ENCODE results near the gene ABCC4.

ABCC4 gene

GRCh38 chr13:95111608-95112007, 189.6 kb downstream of the ABCC4 start:
- no peak for DNase-seq

GRCh38 chr13:95106562-95106961, 194.7 kb downstream of the ABCC4 start:
- no peak for DNase-seq

- DNase-seq: no peak
These were observed 200.5 kb downstream of the ABCC4 start for GRCh38 chr13:95100525-95101433.

GRCh38 chr13:95099541-95099940, 201.7 kb downstream of the ABCC4 start:
- no peak for DNase-seq

- no peak for DNase-seq
These were observed 202.3 kb downstream of the ABCC4 start for GRCh38 chr13:95098916-95099315.

GRCh38 chr13:95091755-95092154, 209.5 kb downstream of the ABCC4 start:
- DNase-seq: no peak

- DNase-seq: no peak
These were observed 213.4 kb downstream of the ABCC4 start for GRCh38 chr13:95087746-95088305.

GRCh38 chr13:95086761-95087160, 214.5 kb downstream of the ABCC4 start:
- no peak for DNase-seq

- DNase-seq: no peak
These were observed 217.5 kb downstream of the ABCC4 start for GRCh38 chr13:95083758-95084157.

GRCh38 chr13:95083066-95083465, 218.2 kb downstream of the ABCC4 start:
- no peak for DNase-seq

- no peak for DNase-seq
These were observed 225.7 kb downstream of the ABCC4 start for GRCh38 chr13:95075506-95075905.

- DNase-seq: no peak
These were observed 226.4 kb downstream of the ABCC4 start for GRCh38 chr13:95074820-95075219.

- no peak for DNase-seq
These were observed 227.4 kb downstream of the ABCC4 start for GRCh38 chr13:95073747-95074311.

GRCh38 chr13:95067303-95067702, 233.9 kb downstream of the ABCC4 start:
- DNase-seq: no peak

GRCh38 chr13:95060014-95060519, 241.2 kb downstream of the ABCC4 start:
- no peak for DNase-seq

GRCh38 chr13:95059306-95059705, 241.9 kb downstream of the ABCC4 start:
- no peak for DNase-seq

- DNase-seq: no peak
These were observed 242.6 kb downstream of the ABCC4 start for GRCh38 chr13:95058680-95059079.

- DNase-seq: no peak
These were observed 245.0 kb downstream of the ABCC4 start for GRCh38 chr13:95056266-95056665.

- DNase-seq: no peak
These were observed 250.2 kb downstream of the ABCC4 start for GRCh38 chr13:95050800-95051615.

- no peak for DNase-seq
These were observed 251.5 kb downstream of the ABCC4 start for GRCh38 chr13:95049772-95050171.

GRCh38 chr13:95044452-95045205, 256.6 kb downstream of the ABCC4 start:
- DNase-seq: no peak

GRCh38 chr13:95039415-95039814, 261.8 kb downstream of the ABCC4 start:
- no peak for DNase-seq
